Small intestine (tissue), 7 donors: Measurements from ENCODE around the gene PDLIM5. TPM values are rescaled to one million over a fixed set of nuclear protein-coding genes. Genes with fewer than 3 reads are reported as not detected.
A peak's percentile ranks its signal among the peaks of the same experiment; 100 is the strongest.

Source experiments
- DNase-seq, 2 donors: peaks; one replicate each; pipeline versions ENCODE4 v3.0.0 to v3.0.0-alpha.2; 2013
- FAIRE-seq: peaks from 2 replicates; lab custom pipeline; 2012; peaks lifted over from hg19 to GRCh38; lab: Jason Lieb, UNC
- H3K27ac ChIP-seq, 3 donors: one replicate each; pipeline ENCODE4 v1.5.1; 2013; ENCODE audit warnings: low read length in 2 of 3, mild to moderate bottlenecking in 2 of 3, control low read depth in 1 of 3, inconsistent platforms in 1 of 3, low read depth in 1 of 3, moderate library complexity in 1 of 3
- H3K27me3 ChIP-seq, 3 donors: one replicate each; pipeline ENCODE4 v1.6.1; 2013; ENCODE audit warnings: low read length in 3 of 3, inconsistent platforms in 1 of 3; ENCODE audit not compliant: control insufficient read depth in 3 of 3, insufficient read depth in 3 of 3
- H3K36me3 ChIP-seq, 3 donors: one replicate each; pipeline ENCODE4 v1.6.1; 2013; ENCODE audit warnings: low read length in 3 of 3, inconsistent platforms in 1 of 3, low read depth in 1 of 3, mild to moderate bottlenecking in 1 of 3, moderate library complexity in 1 of 3; ENCODE audit not compliant: control insufficient read depth in 3 of 3, insufficient read depth in 2 of 3
- H3K4me1 ChIP-seq, 3 donors: one replicate each; pipeline ENCODE4 v1.6.1; 2013; ENCODE audit warnings: low read length in 2 of 3, inconsistent platforms in 1 of 3, low read depth in 1 of 3, mild to moderate bottlenecking in 1 of 3, moderate library complexity in 1 of 3; ENCODE audit not compliant: control insufficient read depth in 3 of 3, insufficient read depth in 2 of 3
- H3K4me3 ChIP-seq, 3 donors: one replicate each; pipeline ENCODE4 v1.5.1; 2013; ENCODE audit warnings: low read length in 3 of 3, control low read depth in 1 of 3, inconsistent platforms in 1 of 3, low read depth in 1 of 3, mild to moderate bottlenecking in 1 of 3, moderate library complexity in 1 of 3
- H3K9me3 ChIP-seq, 2 donors: one replicate each; pipeline ENCODE4 v1.6.1; 2013; ENCODE audit warnings: low read depth in 1 of 2, low read length in 1 of 2; ENCODE audit not compliant: control insufficient read depth in 2 of 2, insufficient read depth in 1 of 2
- WGBS, 3 donors: extraction: QIAGEN DNeasy Blood & Tissue Kit; methylation state at CpG; one replicate each; pipeline ENCODE4 v1.1.7; 2013; 5-methylcytosine and 5-hydroxymethylcytosine counted together
- polyA plus RNA-seq, 4 donors: library from polyadenylated mRNA; stranded (reverse) in 3 of 4; unstranded in 1 of 4; fragments of 200-250 nt in 3 of 4; fragments of 120-200 nt in 1 of 4; gene quantifications; one replicate each; pipeline versions ENCODE4 v1.2.1 to v1.2.3, GENCODE V29; 2013
- donor health status: healthy with polysubstance abuse.
- donor health status: control.
- donor health status: control.
- donor health status: Bipolar disorder and iron deficiency.
- donor health status: healthy.

The PDLIM5 gene
- polyA plus RNA-seq, 4 donors: 26.6 to 106 (median 61.5) TPM

DNA sequence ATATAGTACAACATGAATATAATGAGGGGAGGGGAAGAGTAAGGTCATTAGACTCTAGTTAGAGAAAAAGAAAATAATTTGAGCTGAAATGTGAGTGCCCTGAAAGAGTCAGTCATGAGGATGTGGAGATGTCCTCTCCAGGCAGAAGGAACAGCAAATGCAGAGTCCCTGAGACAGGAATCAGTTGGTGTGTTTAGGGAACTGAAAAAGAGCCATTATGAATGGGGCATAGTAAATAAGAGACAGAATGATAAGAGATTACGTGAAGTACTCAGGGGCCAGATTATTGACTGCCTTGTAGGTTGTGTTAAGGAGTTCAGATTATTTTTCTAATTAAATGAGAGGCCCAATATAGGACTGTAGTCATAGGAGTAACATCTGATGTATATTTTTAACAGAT lies 147.0 kb downstream of the PDLIM5 start:
- WGBS, 3 donors: 86 to 91% (median 88%) methylated on average over 1 of the region's 1 CpG
- H3K4me1 ChIP-seq: no peaks in the 10 kb centered on the region
- no peak for FAIRE-seq

DNA sequence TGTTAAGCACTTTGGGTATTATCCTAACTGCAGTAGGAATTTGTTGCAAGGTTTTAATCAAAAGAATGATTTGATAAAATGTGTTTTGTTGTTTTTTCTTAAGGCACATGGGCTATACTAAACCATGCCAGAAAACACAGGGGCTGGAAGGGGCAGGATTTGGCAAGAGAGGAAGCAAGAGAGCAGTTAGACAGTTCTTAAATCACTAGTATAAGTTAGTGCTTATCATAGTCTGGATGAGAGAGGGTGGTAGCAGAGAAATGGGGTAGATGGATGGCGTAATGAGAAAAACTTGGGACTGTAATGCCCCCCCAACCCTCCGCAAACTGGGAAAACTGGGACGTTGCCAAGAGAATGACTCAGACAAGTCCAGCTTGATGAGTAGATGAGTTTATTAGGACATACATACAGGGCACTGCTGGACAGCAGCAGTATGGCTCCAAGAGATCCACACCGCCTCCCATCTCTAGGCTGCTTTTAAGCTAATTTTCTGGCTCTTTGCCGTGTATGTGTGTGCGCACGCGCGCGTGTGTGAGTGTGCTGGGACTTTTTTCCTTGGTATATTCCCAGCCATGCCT lies 151.5 kb downstream of the PDLIM5 start:
- no peak overlapping the region for H3K4me3 ChIP-seq
- no peak for FAIRE-seq
- peaks cover 0 to 10% (median 2%) of the 10 kb centered on the region in 3 donors for H3K36me3 ChIP-seq
- no peak overlapping the region for H3K27ac ChIP-seq
- 91 to 93% (median 92%) methylated on average over 10 of the region's 10 CpGs for WGBS, 3 donors
- DNase-seq: no peak
- no peaks in the 10 kb centered on the region for H3K4me1 ChIP-seq
- no peaks in the 10 kb centered on the region for H3K9me3 ChIP-seq
- no peaks in the 10 kb centered on the region for H3K27me3 ChIP-seq

More for the DNA sequence above, 147.0 kb downstream of the PDLIM5 start:
- no peaks in the 10 kb centered on the region for H3K27me3 ChIP-seq
- H3K4me3 ChIP-seq: no peak overlapping the region
- H3K36me3 ChIP-seq: peaks cover 0 to 7% (median 0%) of the 10 kb centered on the region in 3 donors
- no peaks in the 10 kb centered on the region for H3K9me3 ChIP-seq
- no peak overlapping the region for H3K27ac ChIP-seq
- DNase-seq: no peak

DNA sequence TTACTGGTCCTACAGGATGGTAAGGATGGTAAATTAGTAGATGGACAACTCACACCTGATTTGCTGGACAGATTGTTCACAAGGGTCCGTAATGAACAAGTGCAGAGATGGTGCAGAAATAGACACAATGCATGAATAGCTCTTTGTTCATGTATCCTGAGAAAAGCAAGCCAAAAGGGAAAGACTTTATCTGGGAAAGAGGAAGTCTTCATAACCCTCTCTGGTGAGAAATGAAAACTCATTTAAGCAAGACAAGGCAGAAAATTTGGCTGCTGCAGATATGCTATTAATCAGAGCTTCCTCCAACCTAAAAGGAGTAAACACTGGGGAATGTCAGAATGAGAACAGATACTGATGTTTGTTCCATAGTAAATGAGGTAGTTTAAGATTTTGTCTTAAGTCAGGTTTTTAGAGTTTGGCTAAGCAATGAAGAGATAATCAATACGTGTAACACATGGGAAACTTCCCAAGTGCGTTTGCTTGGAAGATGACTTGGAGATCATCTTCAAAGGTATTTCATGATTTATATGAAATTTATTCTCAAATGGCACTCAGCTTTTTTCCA lies 153.6 kb downstream of the PDLIM5 start:
- FAIRE-seq (no peak), DNase-seq (no peak)
- Histone ChIP-seq H3K36me3 (peaks cover 0 to 10% (median 2%) of the 10 kb centered on the region in 3 donors), H3K9me3 (no peaks in the 10 kb centered on the region), H3K4me1 (no peaks in the 10 kb centered on the region), H3K4me3 (no peak overlapping the region), H3K27ac (no peak overlapping the region), H3K27me3 (no peaks in the 10 kb centered on the region)
- WGBS, 3 donors: 87 to 91% (median 89%) methylated on average over 3 of the region's 3 CpGs

DNA sequence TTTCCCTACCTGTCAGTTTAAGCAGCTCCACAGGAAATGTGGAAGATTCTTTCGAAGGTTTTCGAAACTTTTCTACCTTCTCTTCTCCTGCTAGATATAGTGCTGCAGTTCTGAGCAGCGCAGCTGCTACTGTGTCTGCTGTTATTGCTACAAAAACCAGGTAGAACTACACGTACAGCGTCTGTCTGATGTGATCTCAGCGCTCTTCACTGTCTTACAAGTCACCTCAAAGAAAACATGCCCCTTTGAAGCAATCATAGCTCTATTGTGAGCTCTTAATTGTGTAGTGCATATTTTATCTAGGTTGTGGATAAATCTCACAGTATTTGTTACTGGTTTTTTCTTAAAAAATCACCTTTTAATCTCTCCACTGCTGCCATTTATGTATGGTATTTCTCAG lies 158.4 kb downstream of the PDLIM5 start:
- H3K9me3 ChIP-seq: no peaks in the 10 kb centered on the region
- FAIRE-seq: no peak
- WGBS, 3 donors: 83 to 90% (median 86%) methylated on average over 6 of the region's 6 CpGs

DNA sequence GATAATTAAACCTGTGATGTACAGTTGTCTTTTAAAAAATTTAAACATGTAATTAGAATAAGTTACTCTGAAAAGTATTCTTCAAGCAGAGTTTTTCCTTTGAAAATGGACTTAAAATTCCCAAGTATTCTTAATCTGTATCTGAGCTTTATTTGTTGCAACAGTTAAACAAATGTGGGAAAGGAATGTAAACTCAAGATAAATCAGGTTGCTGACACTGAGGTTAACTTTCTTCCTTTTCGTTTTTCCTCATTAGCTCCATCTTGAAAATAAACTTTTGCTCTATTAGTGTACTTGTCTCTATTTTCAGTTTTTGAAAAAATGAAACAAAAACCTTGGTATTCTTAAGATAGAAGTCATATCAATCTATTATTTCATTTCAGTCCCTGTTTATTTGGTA lies 161.5 kb downstream of the PDLIM5 start:
- H3K4me3 ChIP-seq: no peak overlapping the region
- 41 to 89% (median 88%) methylated on average over 1 of the region's 1 CpG for WGBS, 3 donors
- H3K9me3 ChIP-seq: no peaks in the 10 kb centered on the region
- H3K36me3 ChIP-seq: peaks cover 2 to 7% (median 3%) of the 10 kb centered on the region in 3 donors
- DNase-seq (no peak), FAIRE-seq (peak; percentile 62)
- no peak overlapping the region for H3K27ac ChIP-seq
- no peaks in the 10 kb centered on the region for H3K4me1 ChIP-seq
- no peaks in the 10 kb centered on the region for H3K27me3 ChIP-seq

More for the DNA sequence above, 158.4 kb downstream of the PDLIM5 start:
- no peaks in the 10 kb centered on the region for H3K27me3 ChIP-seq
- no peaks in the 10 kb centered on the region for H3K4me1 ChIP-seq
- H3K4me3 ChIP-seq: no peak overlapping the region
- H3K27ac ChIP-seq: no peak overlapping the region
- no peak for DNase-seq
- peaks cover 0 to 5% (median 2%) of the 10 kb centered on the region in 3 donors for H3K36me3 ChIP-seq

DNA sequence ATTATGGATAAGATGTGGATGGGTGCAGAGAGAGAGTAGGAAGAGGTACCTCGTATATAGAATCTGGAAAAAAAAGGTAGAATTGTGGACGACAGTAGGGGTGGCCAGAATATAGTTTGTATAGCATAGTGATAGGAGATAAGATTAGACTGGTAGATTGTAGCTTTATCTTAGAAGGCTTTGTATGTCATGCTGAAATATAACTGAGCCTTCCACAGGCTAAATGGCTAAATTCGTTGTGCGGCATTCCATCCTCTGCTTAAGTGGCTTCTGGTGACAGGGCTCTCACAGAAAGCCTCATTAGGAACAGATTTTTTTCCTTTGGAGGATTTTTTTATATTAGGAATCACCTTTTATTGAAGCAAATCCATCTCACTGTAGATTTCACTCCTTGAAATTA lies 163.7 kb downstream of the PDLIM5 start:
- H3K27me3 ChIP-seq: no peaks in the 10 kb centered on the region
- WGBS, 3 donors: 76 to 88% (median 85%) methylated on average over 4 of the region's 4 CpGs
- no peak for FAIRE-seq
- H3K27ac ChIP-seq: no peak overlapping the region
- H3K9me3 ChIP-seq: no peaks in the 10 kb centered on the region
- no peaks in the 10 kb centered on the region for H3K4me1 ChIP-seq
- H3K4me3 ChIP-seq: no peak overlapping the region
- peaks cover 4 to 13% (median 10%) of the 10 kb centered on the region in 3 donors for H3K36me3 ChIP-seq
- no peak for DNase-seq

DNA sequence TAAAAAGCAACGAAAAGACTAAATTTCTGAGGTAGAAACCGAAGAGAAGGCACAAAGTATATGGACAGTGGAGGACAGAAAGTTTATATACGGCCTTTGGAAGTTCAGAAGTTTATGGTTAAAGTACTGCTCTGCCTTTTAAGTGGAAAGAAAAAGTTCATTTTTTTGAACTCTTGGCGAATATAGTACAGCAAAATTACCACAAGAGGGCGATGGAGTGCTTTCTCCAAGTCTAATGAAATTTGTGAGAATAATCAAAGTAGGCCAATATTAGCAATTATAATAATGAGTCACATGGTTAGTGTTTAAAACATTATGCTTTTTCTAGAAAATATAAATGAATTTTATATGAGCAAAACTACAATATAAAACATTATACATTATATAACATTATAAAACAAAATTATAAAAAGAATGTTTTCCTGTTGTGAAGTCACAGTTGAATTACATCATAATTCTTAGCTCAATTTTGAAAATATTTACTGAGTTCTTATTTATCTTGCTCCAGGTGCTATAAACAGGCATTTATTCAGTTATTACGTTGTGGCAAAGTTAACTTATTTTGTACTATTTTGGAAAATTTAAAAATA lies 169.8 kb downstream of the PDLIM5 start:
- H3K27ac ChIP-seq: no peak overlapping the region
- H3K4me3 ChIP-seq: no peak overlapping the region
- no peaks in the 10 kb centered on the region for H3K4me1 ChIP-seq
- no peaks in the 10 kb centered on the region for H3K9me3 ChIP-seq
- no peaks in the 10 kb centered on the region for H3K27me3 ChIP-seq
- WGBS, 3 donors: 22 to 25% (median 22%) methylated on average over 6 of the region's 6 CpGs
- DNase-seq (peak; percentile 31 to 51), FAIRE-seq (peak; percentile 94)
- peaks cover 9 to 14% (median 10%) of the 10 kb centered on the region in 3 donors for H3K36me3 ChIP-seq

DNA sequence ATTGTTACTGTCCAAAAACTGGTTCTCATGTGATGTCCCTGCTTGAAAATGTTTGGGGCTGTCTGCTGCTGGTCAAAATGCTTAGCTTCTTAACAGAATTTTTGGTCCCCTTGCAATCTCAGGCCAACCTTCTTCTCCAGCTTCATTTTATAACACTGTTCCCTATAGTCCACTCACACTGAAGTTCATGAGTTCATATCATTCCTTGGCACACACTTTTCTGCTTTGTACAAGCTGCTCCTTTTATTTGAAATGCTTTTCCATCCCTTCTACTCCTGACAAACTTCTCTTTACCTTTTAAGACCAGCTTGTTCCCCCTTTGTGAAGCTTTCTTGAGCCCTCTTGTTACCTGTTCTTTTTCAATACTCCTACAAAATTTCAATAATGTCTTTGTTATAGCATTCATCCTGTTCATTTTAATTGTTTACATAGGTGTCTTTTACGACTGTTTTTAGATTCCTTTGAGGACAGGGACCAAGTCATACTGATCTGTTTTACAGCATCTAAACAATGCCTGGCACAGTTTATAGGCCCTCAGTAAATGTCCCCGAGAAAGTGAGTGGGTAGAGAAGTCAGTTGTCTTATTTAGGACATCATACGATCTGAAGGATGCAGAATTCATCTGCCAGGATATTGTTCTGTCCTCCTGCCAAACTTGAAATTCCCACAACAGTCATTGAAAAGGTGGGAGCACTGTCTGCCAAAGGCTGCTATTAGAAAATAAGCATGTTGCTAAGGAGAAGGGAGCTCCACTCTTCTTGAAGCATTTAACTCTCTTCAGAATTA lies 171.6 kb downstream of the PDLIM5 start:
- peaks cover 7 to 10% (median 9%) of the 10 kb centered on the region in 3 donors for H3K36me3 ChIP-seq
- no peak overlapping the region for H3K27ac ChIP-seq
- no peaks in the 10 kb centered on the region for H3K9me3 ChIP-seq
- no peak for DNase-seq
- H3K4me3 ChIP-seq: no peak overlapping the region
- no peaks in the 10 kb centered on the region for H3K4me1 ChIP-seq
- FAIRE-seq: no peak
- 61 to 75% (median 63%) methylated on average over 3 of the region's 3 CpGs for WGBS, 3 donors
- H3K27me3 ChIP-seq: no peaks in the 10 kb centered on the region
